Activated CD8-positive, alpha-beta memory T cell treated with anti-CD3 and anti-CD28 coated beads for 1 hour (primary cell): ENCODE data around the gene MYCBPAP.
A peak's percentile ranks its signal among the peaks of the same experiment; 100 is the strongest.

ENCODE experiments used
- DNase-seq, 2 donors: peaks; one replicate each; pipeline ENCODE4 v3.0.0-alpha.2; 2020; ENCODE audit warnings: low read depth in 1 of 2; ENCODE audit errors: extremely low read depth in 1 of 2

The MYCBPAP gene, protein sequence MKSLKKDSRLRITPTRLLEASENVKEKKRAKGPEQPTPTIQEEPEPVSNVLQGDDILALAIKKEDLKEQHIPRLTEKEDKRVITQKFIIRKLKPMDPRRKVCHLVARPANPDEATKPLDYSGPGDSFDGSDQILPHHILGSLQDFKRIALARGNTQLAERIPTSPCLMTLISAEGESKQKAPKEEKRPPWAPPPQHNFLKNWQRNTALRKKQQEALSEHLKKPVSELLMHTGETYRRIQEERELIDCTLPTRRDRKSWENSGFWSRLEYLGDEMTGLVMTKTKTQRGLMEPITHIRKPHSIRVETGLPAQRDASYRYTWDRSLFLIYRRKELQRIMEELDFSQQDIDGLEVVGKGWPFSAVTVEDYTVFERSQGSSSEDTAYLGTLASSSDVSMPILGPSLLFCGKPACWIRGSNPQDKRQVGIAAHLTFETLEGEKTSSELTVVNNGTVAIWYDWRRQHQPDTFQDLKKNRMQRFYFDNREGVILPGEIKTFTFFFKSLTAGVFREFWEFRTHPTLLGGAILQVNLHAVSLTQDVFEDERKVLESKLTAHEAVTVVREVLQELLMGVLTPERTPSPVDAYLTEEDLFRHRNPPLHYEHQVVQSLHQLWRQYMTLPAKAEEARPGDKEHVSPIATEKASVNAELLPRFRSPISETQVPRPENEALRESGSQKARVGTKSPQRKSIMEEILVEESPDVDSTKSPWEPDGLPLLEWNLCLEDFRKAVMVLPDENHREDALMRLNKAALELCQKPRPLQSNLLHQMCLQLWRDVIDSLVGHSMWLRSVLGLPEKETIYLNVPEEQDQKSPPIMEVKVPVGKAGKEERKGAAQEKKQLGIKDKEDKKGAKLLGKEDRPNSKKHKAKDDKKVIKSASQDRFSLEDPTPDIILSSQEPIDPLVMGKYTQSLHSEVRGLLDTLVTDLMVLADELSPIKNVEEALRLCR

DNA sequence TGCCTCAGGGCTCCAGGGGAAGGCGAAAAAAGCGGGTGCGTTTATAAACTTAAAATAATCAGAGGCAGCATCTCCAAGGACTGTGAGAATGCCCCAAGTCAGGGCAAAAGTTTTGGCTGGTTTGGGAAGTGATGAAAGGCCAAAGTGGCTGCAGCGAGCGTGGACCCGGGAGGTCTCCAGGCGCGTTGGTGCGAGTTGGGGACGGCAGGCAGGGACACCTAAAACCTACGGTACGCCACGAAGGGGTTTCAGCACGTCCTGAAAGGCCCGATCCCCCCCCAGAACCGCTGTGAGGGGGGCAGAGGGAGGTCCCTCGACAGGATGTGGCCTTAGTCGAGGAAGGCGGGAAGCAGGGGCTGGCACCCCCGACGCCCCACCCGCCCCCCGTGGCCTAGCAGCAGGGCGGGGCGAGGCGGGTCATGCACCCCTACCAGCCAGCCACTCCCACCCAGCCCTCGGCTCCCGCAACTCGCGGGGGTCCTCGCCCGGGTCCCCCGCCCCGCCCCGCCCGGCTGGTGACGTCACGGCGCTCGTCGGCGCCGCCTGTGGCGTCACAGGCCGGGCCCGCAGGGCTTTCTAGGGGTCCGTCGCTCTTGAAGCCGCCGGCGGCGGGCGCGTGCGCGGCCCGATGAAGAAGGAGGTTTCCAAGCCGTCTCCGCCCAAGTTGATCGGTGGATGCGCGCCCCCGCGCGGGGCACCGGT lies at the start of gene MYCBPAP:
Gene MYCBPAP, plus strand, starts transcription at position 569 of the 702 bp plus-strand sequence. CDS start 236 bp downstream, outside the sequence.
- DNase-seq, result peak; percentile 16 to 74

DNA sequence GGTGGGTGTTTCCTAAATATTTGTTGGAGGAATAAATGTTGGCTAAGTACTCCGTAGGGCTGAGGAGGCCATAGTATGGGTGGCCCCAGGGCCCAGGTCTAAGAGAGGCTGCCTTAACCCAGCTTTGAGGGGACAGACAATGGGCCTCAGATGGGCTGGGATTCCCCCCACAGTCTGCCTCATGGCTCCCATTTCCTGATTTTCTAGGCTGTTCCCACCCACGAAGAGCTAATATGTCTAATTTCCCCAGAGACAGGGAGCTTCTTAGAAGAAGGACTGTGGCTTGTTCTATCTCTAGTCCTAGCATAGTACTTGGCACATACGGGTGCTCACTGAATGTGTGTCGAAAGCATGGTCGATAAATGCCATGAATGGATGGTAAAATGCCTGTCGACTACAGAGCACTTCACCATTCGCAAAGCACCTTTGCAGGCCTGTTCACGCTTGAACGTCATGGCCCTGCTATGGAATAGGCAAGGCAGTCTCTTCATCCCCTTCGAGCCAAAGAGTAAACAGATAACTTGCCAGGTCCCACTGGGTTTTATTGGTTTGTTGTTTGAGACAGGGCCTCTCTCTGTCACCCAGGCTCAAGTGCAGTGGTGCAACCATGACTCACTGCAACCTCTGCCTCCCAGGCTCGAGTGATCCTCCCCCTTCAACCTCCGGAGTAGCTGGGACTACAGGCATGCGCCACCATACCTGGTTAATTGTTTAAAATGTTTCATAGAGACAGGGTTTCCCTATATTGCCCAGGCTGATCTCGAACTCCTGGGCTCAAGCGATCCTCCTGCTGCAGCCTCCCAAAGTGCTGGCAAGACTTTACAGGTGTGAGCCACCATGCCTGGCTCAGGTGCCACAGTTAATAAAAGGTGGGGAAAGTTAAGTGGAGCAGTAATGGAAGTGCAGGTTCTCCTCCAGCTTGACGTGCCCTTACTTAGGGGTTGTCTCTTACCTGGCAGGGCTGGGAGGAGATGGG lies 49.2 kb upstream of the MYCBPAP start:
- DNase-seq, result no peak

DNA sequence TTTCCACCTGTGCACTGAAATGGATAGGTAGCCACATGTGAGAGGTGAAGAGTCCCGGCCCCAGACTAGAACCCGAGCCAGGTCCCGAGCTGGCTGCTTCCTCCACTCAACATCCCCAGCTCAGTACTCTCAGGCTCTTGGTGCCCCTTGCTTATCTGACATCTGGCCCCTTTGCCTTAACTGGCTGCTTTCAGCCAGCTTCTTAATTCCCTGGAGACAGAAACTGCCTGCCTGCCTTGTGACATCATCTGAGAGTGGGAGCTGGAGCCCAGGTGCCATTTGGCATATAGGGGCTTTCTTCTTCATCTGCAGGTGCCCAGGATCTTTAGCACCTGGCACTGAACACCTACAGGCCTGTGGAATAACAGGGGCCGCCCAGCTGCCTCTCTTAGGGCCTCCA lies 48.5 kb upstream of the MYCBPAP start:
- DNase-seq, result no peak

DNA sequence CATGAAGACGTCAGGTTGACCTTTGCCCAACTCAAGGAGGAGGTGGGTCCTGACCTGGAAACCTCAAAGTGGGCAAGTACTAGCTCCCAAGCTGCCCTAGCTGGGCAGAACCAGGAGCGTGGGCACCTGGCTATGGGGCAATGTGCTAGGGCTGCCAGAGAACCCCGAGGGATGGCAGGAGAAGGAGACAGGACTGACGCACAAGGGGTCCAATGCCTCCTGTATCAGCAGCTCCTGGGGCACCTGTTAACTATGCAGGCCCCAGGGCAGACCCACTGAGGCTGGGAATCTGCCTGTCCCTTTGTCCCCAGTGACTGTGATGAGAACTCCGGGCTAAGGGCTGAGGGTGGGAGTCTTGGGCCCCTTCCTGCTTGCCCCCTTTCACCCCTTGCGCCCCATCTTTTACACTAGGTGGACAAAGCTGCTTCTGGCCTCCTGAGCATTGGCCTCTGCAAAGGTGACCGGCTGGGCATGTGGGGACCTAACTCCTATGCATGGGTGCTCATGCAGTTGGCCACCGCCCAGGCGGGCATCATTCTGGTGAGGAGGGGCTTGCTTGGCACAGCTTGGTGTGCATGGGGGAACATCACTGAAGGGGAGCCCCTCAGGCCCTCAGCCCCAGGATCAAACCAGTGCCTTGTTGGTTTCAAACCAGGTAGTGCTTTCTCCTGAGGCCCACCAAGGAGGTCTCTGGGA lies 47.3 kb upstream of the MYCBPAP start:
- no peak for DNase-seq

DNA sequence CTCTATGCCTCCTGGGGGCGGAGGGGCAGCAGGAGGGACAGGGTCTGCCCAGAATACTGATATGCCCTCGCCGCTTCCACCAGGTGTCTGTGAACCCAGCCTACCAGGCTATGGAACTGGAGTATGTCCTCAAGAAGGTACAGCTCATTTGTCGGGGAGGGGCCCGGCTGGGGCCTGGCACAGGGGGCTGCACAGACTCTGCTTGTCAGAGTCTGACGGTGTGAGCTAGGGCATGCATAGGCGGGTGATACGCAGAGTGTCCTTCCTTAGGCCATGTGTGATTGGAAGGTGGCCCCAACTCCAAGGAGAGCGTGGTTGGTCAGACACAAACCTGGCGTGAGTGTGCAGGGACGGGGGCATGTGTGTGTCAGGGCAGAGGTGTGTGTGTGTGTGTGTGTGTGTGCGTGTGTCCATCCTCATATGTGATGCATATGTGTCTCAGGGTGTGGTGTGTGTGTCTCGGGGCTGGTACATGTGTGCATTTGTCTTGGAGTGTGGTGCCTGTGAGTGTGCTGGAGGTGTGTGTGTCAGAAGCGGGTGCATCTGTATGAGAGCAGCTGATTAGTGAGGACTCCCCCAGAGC lies 46.6 kb upstream of the MYCBPAP start:
- DNase-seq, result no peak

DNA sequence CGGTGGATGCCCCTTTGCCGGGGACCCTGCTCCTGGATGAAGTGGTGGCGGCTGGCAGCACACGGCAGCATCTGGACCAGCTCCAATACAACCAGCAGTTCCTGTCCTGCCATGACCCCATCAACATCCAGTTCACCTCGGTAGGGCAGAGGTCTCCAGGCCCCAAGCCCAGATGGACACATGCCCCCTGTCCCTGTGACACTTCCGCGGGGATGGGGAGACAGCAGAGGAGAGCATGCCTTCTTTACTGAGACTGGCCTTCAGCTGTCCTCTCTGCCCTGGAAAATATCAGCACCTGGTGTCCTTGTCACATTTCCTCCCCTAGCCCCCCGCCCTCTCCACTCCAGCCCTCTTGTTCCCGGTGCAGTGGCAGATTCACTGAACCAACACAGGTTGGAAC lies 45.8 kb upstream of the MYCBPAP start:
- DNase-seq, result no peak

DNA sequence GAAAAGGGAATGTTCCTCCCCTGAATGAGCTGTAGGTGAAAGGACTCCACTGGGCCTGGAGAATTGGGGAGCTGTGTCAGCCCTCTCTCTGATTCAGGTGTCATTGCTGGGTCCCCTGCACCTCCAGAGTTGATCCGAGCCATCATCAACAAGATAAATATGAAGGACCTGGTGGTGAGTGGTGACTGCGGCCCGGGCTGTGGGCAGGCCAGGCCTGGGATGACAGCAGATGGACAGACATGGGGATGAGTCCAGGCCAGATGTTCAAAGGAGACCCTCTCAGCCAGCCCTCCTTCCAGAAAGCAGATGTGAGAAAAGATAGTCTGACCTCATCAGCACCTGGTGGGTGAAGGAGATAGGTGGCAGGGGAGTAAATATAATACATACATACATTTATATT lies 44.1 kb upstream of the MYCBPAP start:
- no peak for DNase-seq

DNA sequence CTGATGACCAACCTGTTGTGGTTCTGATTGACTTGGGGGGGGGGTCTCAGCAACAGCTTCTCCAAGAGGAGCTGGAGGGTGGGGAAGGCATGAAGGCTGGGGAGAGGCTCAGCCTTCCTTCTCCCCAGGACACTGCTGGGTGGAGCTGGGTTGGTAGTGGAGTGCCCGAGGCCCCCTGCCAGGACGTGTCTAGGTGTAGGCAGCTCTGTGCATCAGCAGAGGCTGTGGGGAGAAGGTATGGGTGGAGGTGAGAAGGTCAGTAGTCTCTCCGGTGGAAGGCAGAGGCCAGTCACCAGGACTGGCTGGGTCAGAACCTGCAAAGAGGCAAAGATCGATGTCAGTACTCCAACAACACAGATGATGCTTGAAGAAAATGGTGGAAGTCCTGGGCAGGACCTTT lies 43.5 kb upstream of the MYCBPAP start:
- DNase-seq, result no peak

DNA sequence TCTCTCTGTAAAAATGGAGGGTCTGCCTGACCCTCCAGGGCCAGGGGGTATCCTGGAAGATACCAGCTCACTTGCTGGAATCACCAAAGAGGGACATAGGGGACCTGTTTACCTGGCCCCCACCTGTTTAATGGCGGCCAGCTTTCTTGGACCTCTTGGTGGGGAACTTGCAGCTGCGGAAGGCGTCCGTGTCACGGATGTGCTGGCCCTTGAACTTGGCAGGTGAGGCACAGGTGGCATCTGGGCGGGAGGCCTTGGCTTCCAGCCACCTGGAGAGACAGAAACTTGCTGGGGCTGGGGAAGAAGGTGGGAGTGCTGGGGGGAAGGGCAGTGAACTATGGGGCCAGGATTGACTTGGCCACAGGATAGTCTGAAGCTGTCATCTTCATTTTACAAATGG lies 43.1 kb upstream of the MYCBPAP start:
- no peak for DNase-seq

DNA sequence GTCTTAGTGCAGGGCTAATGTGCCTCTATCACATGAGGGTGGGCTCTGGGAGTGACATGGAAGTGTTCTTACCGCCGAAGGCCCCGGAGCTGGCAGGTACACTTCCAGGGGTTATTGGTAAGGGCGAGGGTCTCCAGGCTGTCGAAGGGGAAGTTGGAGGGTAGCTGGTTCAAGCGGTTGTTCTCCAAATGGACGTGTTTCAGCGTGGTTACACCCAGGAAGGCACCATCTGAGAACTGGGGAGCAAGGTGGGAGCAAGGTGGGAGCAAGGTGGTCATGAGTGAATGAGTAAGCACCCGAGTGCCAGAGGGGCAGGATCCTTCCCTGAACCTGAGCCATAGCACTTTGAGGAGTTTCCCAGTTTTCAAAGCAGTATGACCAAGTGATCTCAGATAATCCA lies 42.6 kb upstream of the MYCBPAP start:
- no peak for DNase-seq

DNA sequence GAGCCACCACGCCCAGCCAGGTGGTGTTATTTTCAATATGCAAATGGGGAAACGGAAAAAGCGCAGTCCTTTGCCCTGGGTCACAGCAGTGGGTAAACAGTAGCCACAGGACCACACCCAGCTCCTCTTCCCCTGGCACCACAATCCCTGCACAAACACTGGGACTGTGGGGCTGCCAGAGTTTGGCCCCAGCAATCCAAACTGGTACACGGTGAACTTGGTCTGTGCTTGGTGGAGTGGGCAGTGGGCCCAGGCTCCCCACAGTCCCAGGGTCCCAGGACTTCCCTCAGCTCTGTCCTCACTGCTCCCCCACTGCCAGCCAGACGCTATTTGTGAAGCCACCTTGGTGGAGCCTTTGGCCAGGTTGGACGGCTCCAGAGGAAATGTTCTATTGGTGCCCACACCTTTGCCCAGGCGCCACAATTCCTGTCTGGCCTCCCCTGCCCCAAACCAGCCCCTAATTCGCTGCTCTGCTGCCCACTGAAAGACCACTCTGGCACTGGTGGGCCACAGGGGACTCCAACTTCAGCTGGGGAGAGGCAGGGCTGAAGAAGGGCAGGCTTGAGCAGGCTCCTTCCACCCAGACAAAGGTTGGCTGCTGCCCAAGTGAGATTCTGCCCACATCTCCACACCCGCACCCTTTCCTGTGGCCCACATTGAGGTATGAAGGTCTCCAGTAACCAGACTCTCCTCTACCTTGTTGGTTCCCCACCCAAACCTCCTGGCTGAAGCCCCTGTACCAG lies 41.7 kb upstream of the MYCBPAP start:
- no peak for DNase-seq

DNA sequence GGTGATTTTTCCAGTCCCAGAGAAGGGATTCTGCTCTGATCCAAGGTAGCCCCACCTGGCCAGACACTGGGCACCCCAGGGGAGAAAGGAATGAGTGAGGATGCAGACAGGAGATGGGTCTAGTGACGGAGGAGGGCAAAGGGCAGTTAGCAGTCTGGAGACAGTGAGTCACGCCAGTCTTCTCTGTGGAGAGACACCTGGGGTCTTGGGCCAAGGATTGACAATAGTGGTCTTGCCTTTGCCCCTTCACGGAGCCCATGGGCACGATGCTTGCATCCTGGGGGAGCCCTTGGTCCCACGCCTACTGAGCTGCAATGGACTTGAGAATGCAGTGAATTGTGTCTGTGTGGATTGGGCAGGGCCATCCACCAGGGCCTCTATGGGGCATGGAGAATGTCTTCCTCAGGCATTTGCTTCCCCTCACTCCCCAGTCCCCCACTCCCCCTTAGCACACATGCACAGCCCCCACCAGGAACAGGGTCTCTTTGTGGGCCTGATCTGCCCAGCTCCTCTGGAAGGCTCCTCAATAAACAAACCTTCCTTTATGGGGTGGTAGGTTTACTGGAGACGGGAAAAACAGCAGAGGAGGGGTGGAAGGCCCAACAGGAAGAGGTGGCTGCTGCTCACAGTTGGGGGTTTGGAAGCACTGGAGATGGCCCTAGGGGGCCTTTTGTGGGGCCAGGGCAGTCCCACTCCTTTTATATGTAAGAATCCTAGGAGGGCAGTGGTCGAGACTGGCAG lies 41.0 kb upstream of the MYCBPAP start:
- DNase-seq, result no peak

DNA sequence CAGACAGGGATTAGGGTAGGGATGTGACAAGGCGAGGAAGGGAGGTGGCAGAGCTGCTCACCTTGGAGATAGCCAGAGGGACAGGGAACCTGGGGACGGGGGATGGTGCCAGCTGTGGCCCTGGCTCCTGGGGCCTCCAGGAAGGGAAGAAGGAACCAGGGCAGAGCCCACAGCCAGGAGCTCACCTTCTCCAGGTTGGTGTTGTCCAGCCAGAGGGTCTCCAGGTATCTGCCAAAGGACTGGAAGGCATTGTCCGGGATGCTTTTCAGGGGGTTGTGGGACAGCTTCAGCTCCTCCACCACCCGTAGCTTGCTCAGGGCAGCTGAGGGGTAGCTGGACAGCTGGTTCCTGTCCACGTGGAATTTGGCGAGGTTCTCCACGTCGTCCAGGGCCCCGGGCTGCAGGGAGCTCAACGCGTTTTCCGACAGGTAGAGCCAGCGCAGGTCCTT lies 40.4 kb upstream of the MYCBPAP start:
- DNase-seq, result no peak

DNA sequence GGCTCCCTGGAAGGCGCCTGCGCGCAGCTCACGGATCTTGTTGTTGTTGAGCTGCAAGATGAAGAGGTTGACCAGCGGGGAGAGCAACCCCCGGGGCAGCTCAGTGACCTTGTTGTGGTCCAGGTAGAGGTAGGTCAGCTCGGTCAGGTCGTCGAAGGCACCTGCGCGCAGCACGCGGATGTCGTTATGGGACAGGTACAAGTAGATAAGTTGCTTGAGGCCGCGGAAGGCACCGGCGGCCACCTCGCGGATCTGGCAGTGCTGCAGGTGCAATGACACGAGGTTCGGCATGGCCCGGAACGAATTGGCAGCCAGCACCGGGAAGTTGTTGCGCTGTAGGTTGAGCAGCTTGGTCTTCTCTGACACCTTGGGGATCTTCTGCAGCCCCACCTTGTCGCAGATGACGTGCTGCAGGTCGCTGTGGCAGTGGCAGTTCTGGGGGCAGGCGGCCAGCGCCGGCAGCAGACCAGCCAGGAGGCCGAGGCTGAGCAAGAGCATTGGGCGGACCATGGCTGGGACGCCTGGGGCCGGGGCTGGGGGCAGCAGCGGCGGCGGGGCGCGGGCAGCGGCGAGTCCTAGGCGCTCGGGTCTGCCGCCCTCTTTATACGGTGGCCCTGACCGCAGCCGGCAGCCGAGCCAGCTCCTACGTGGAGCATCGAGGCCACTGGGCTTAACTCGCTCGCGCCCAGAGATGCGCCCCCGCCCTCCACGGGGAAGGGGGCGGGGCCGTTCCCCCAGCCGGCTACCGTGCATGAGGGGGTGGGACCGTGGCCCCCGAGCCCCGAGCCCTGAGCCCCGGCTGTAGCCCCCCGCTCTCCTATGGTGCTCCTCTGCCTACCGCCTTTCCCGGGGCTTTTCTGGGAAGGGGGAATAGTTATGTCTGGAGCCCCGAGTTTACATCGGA lies 39.7 kb upstream of the MYCBPAP start, which contains the start of gene CHAD:
Gene CHAD, minus strand, starts transcription at position 577 of the 904 bp plus-strand sequence. Its CDS starts 67 bp downstream, at position 510.
- DNase-seq, result no peak

DNA sequence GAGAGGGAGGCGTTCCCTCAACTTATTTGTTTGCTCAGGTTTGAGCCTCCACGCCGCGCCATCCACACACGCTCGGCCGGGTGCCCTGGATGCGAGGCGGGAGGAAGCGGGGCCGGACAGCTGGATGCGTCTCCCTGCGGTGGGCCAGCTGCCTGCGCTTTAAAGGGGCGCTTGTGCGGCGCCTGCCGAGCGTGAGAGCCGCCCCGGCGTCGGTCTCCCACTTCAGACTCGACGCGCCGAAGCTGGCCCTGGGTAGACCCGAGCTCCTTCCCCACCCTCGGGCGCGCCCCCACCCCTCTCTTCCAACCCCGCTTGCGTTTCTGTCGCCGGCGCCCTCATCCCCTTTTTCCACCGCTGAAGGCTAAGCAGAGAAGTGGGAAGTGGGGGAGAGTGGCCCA lies 39.0 kb upstream of the MYCBPAP start:
- DNase-seq, result no peak

DNA sequence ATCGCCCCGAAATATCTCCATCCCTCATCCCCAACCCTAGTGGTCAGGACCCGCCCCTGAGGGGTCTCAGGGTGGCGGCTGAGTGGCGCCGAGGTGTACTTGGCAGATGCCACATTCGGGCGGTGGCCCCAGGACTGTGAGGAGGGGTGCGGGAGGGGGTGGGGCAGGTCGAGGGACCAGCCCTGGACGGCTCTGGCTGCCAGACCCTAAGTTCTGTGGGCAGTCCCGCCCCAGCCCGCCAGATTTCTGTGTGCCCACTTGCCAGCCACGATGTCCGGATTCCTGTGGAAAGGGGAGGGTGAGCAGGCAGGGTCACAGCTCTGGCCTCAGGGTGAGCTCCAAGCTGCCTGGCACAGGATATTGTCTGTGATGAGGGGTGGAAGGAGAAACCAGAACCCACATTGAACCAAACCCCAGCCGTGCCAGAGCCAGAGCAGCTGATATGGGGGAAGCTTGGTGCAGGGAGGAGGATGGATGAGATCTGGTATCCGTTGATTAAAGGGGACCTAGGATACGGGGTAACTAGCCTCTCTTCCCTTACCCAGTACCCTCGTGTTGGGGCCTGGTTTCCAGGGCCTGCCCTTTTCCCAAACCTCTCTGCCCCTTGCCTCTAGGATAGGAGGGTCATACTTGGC lies 38.5 kb upstream of the MYCBPAP start:
- DNase-seq, result no peak
